HEK293 (cell line): Measurements from ENCODE around the gene PIP5K1B.

Experiments
- CTCF ChIA-PET: fragments of 350-600 bp; formaldehyde crosslinking; extraction: SDS; loops from one replicate; lab custom pipeline; 2021; ENCODE audit warnings: antibody characterized with exemption; lab: Yijun Ruan, JAX
- POLR2A ChIA-PET: fragments of 300-600 bp; formaldehyde crosslinking; extraction: SDS; loops from one replicate; lab custom pipeline; 2020; ENCODE audit warnings: antibody characterized with exemption, inconsistent platforms; lab: Yijun Ruan, JAX
- H3K27ac ChIP-seq: fragments of 200-500 bp; sonication (Bioruptor generic); 2 replicates; pipeline ENCODE4 v1.5.1; 2014; ENCODE audit warnings: low read depth, low read length, control low read depth, inconsistent platforms; ENCODE audit errors: extremely low read depth
- H3K36me3 ChIP-seq, 2 experiments: fragments of 200-500 bp in 1 of 2; sonication (Bioruptor generic) in 1 of 2; 1 replicate in 1 of 2; 2 replicates in 1 of 2; pipeline ENCODE4 v1.5.1; 2014 to 2017; ENCODE audit warnings: inconsistent platforms in 2 of 2, low read length in 2 of 2; ENCODE audit not compliant: control insufficient read depth in 2 of 2, insufficient read depth in 1 of 2
- H3K4me1 ChIP-seq: fragments of 200-500 bp; sonication (Bioruptor generic); 2 replicates; pipeline ENCODE4 v1.5.1; 2014; ENCODE audit warnings: mild to moderate bottlenecking, low read length, inconsistent platforms; ENCODE audit not compliant: control insufficient read depth, insufficient read depth
- H3K4me3 ChIP-seq: 2 replicates; pipeline ENCODE4 v1.5.1; 2011; ENCODE audit warnings: low read depth, mild to moderate bottlenecking, control low read depth, low read length, moderate library complexity
- H3K9me3 ChIP-seq: fragments of 200-500 bp; sonication (Bioruptor generic); 2 replicates; pipeline ENCODE4 v1.5.1; 2014; ENCODE audit warnings: low read depth, low read length, inconsistent platforms; ENCODE audit not compliant: control insufficient read depth, insufficient read depth
- HOXD13 ChIP-seq: sonication (generic); formaldehyde crosslinking; IDR thresholded peaks from 2 replicates; pipeline ENCODE4 v1.8.0; 2022; ENCODE audit warnings: missing genetic modification reagents, borderline replicate concordance
- ZBTB48 ChIP-seq: fragments of 450-650 bp; formaldehyde crosslinking; IDR thresholded peaks from 2 replicates; pipeline ENCODE4 v1.5.1; 2016; ENCODE audit warnings: missing biosample characterization, missing genetic modification characterization
- ZFP37 ChIP-seq: fragments of 450-650 bp; formaldehyde crosslinking; IDR thresholded peaks from 2 replicates; pipeline ENCODE4 v1.5.1; 2016; ENCODE audit warnings: missing biosample characterization, missing genetic modification characterization
- ZFP41 ChIP-seq: fragments of 450-650 bp; formaldehyde crosslinking; IDR thresholded peaks from 2 replicates; pipeline ENCODE4 v1.5.1; 2016; ENCODE audit warnings: missing biosample characterization, missing genetic modification characterization, borderline replicate concordance
- ZNF10 ChIP-seq: fragments of 450-650 bp; formaldehyde crosslinking; IDR thresholded peaks from 2 replicates; pipeline ENCODE4 v1.5.1; 2017; ENCODE audit warnings: missing biosample characterization, missing genetic modification characterization
- ZNF140 ChIP-seq: fragments of 450-650 bp; formaldehyde crosslinking; IDR thresholded peaks from 2 replicates; pipeline ENCODE4 v1.5.1; 2016; ENCODE audit warnings: missing biosample characterization, missing genetic modification characterization
- ZNF175 ChIP-seq: fragments of 450-650 bp; formaldehyde crosslinking; IDR thresholded peaks from 2 replicates; pipeline ENCODE4 v1.5.1; 2016; ENCODE audit warnings: missing biosample characterization, missing genetic modification characterization
- ZNF26 ChIP-seq: fragments of 450-650 bp; formaldehyde crosslinking; IDR thresholded peaks from 2 replicates; pipeline ENCODE4 v1.5.1; 2016; ENCODE audit warnings: missing biosample characterization, missing genetic modification characterization
- ZNF366 ChIP-seq: fragments of 450-650 bp; formaldehyde crosslinking; conservative IDR thresholded peaks from 2 replicates; pipeline ENCODE4 v1.5.1; 2016; ENCODE audit warnings: missing biosample characterization, missing genetic modification characterization
- ZNF404 ChIP-seq: fragments of 450-650 bp; formaldehyde crosslinking; IDR thresholded peaks from 2 replicates; pipeline ENCODE4 v1.5.1; 2017; ENCODE audit warnings: missing biosample characterization, missing genetic modification characterization
- ZNF629 ChIP-seq: fragments of 450-650 bp; formaldehyde crosslinking; IDR thresholded peaks from 2 replicates; pipeline ENCODE4 v1.5.1; 2017; ENCODE audit warnings: missing biosample characterization, missing genetic modification characterization
- ZNF639 ChIP-seq: fragments of 450-650 bp; formaldehyde crosslinking; IDR thresholded peaks from 2 replicates; pipeline ENCODE4 v1.5.1; 2016; ENCODE audit warnings: missing biosample characterization, missing genetic modification characterization
- ZNF664 ChIP-seq: fragments of 450-650 bp; formaldehyde crosslinking; IDR thresholded peaks from 2 replicates; pipeline ENCODE4 v1.5.1; 2016; ENCODE audit warnings: missing biosample characterization, missing genetic modification characterization
- ZNF692 ChIP-seq: fragments of 450-650 bp; formaldehyde crosslinking; IDR thresholded peaks from 2 replicates; pipeline ENCODE4 v1.5.1; 2016; ENCODE audit warnings: missing biosample characterization, missing genetic modification characterization
- ZNF776 ChIP-seq: fragments of 450-650 bp; formaldehyde crosslinking; IDR thresholded peaks from 2 replicates; pipeline ENCODE4 v1.5.0; 2017; ENCODE audit warnings: missing biosample characterization, missing genetic modification characterization, borderline replicate concordance
- ZNF777 ChIP-seq: fragments of 450-650 bp; formaldehyde crosslinking; IDR thresholded peaks from 2 replicates; pipeline ENCODE4 v1.5.1; 2017; ENCODE audit warnings: missing biosample characterization, missing genetic modification characterization, borderline replicate concordance
- ZNF830 ChIP-seq: fragments of 450-650 bp; IDR thresholded peaks from 2 replicates; pipeline ENCODE4 v1.5.0; 2018; ENCODE audit warnings: missing biosample characterization, missing genetic modification characterization, low read depth, mild to moderate bottlenecking, moderate library complexity
- TF ChIP-seq, protein P1 (sequence below): fragments of 450-650 bp; formaldehyde crosslinking; IDR thresholded peaks from 2 replicates; pipeline ENCODE4 v1.5.1; 2016; ENCODE audit warnings: missing biosample characterization, missing genetic modification characterization
- TF ChIP-seq, protein P2 (sequence below): fragments of 450-650 bp; formaldehyde crosslinking; conservative IDR thresholded peaks from 2 replicates; pipeline ENCODE4 v1.5.1; 2016; ENCODE audit warnings: low read depth, missing biosample characterization, missing genetic modification characterization

Gene PIP5K1B

DNA sequence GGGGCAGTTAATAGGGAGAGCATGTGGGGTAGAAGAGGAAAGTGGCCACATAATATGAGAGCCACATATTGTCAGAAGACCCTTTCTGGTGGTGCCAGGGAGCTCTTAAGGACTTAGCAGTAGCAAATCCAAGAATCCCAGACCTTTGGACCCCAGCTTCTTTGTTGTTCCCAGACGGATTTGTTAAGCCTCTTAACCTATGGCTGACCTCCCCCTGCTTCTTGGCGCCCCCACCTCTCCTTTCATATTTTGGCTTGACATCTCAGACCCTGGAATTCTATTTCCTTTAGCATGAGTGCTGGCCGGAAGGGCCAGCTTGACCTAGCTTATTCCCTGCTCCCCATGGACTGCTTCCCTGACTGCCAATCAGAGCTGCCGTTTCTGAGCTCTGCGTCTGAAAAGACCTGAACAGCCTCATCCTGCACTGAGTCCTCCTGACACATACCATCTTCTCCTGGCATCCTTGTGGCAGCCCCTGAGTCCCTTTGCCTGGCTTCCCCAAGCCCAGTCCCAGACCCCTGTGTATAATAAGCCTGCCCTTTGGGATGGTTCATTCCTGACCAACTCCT, 192.6 kb downstream of the PIP5K1B start:
- Histone ChIP-seq H3K36me3 (no peaks in the 10 kb centered on the region), H3K4me1 (peaks cover 2% of the 10 kb centered on the region; the same call in 1 of the 2 replicates), H3K4me3 (no peak overlapping the region), H3K9me3 (no peaks in the 10 kb centered on the region), H3K27ac (no peak overlapping the region)
- no peak for TF ChIP-seq ZNF777
- TF ChIP-seq, protein P1, sequence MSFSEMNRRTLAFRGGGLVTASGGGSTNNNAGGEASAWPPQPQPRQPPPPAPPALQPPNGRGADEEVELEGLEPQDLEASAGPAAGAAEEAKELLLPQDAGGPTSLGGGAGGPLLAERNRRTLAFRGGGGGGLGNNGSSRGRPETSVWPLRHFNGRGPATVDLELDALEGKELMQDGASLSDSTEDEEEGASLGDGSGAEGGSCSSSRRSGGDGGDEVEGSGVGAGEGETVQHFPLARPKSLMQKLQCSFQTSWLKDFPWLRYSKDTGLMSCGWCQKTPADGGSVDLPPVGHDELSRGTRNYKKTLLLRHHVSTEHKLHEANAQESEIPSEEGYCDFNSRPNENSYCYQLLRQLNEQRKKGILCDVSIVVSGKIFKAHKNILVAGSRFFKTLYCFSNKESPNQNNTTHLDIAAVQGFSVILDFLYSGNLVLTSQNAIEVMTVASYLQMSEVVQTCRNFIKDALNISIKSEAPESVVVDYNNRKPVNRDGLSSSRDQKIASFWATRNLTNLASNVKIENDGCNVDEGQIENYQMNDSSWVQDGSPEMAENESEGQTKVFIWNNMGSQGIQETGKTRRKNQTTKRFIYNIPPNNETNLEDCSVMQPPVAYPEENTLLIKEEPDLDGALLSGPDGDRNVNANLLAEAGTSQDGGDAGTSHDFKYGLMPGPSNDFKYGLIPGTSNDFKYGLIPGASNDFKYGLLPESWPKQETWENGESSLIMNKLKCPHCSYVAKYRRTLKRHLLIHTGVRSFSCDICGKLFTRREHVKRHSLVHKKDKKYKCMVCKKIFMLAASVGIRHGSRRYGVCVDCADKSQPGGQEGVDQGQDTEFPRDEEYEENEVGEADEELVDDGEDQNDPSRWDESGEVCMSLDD (tag by site-specific recombination) = no peak
- no peak for TF ChIP-seq ZNF366 (tag by site-specific recombination)
- no peak for TF ChIP-seq ZNF175
- no peak for TF ChIP-seq ZNF639 (tag by site-specific recombination)
- no peak for TF ChIP-seq ZFP41
- no peak for TF ChIP-seq ZNF776 (tag by site-specific recombination)
- TF ChIP-seq ZNF629 (tag by site-specific recombination) = no peak
- TF ChIP-seq, protein P2, sequence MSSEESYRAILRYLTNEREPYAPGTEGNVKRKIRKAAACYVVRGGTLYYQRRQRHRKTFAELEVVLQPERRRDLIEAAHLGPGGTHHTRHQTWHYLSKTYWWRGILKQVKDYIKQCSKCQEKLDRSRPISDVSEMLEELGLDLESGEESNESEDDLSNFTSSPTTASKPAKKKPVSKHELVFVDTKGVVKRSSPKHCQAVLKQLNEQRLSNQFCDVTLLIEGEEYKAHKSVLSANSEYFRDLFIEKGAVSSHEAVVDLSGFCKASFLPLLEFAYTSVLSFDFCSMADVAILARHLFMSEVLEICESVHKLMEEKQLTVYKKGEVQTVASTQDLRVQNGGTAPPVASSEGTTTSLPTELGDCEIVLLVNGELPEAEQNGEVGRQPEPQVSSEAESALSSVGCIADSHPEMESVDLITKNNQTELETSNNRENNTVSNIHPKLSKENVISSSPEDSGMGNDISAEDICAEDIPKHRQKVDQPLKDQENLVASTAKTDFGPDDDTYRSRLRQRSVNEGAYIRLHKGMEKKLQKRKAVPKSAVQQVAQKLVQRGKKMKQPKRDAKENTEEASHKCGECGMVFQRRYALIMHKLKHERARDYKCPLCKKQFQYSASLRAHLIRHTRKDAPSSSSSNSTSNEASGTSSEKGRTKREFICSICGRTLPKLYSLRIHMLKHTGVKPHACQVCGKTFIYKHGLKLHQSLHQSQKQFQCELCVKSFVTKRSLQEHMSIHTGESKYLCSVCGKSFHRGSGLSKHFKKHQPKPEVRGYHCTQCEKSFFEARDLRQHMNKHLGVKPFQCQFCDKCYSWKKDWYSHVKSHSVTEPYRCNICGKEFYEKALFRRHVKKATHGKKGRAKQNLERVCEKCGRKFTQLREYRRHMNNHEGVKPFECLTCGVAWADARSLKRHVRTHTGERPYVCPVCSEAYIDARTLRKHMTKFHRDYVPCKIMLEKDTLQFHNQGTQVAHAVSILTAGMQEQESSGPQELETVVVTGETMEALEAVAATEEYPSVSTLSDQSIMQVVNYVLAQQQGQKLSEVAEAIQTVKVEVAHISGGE (tag by site-specific recombination) = no peak
- no peak for TF ChIP-seq ZNF692 (tag by site-specific recombination)
- TF ChIP-seq ZNF140 (tag by site-specific recombination) = no peak
- TF ChIP-seq ZNF664 (tag by site-specific recombination) = no peak
- TF ChIP-seq ZNF830 (tag by site-specific recombination) = no peak
- no peak for TF ChIP-seq ZNF26 (tag by site-specific recombination)
- TF ChIP-seq ZBTB48 (tag by site-specific recombination) = no peak
- no peak for TF ChIP-seq ZFP37 (tag by site-specific recombination)
- no peak for TF ChIP-seq HOXD13
- no peak for TF ChIP-seq ZNF404
- TF ChIP-seq ZNF10 = no peak
- POLR2A ChIA-PET = no interaction called here
- CTCF ChIA-PET = interaction anchor here (0.6 kb wide), 1 partner anchor 108 kb away, joined by 4 read pairs; no protein-coding TSS in a partner anchor
